ENCODE data around the gene CYP11A1. TPM values are rescaled to one million over a fixed set of nuclear protein-coding genes. Genes with fewer than 3 reads are reported as not detected.

The CYP11A1 gene
- polyA plus RNA-seq, 2 of the 4 experiments (the other 2 are of a cell fraction): 0.06 TPM; not detected in 1

DNA sequence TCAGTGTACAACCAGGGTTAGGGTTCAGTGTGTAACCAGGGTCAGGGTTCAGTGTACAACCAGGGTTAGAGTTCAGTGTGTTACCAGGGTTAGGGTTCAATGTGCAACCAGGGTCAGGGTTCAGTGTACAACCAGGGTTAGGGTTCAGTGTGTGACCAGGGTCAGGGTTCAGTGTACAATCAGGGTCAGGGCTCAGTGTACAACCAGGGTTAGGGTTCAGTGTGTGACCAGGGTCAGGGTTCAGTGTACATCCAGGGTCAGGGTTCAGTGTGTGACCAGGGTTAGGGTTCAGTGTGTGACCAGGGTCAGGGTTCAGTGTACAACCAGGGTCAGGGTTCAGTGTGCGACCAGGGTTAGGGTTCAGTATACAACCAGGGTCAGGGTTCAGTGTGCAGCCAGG is 33.3 kb downstream of the CYP11A1 start:
- no peak overlapping the region for H3K4me3 ChIP-seq
- H3K9me3 ChIP-seq: no peaks in the 10 kb centered on the region
- CTCF ChIA-PET: interaction anchor here (3.4 kb wide), 1 partner anchor 11 kb away, joined by 20 read pairs; no protein-coding TSS in a partner anchor
- ATAC-seq (no peak), FAIRE-seq (no peak), DNase-seq (ENCODE audit: low read depth in 1 of 2, low spot score in 1 of 2) (no peak)
- POLR2A ChIA-PET: no interaction called here
- no peak overlapping the region for H3K27ac ChIP-seq
- no peak for TF ChIP-seq ZC3H11A (IDR thresholded peaks at IDR 0.05)
- TF ChIP-seq FOSL2 (IDR thresholded peaks at IDR 0.05): no peak
- no peak for TF ChIP-seq FOSL2 (CRISPR knock-in tag; IDR thresholded peaks at IDR 0.05)
- TF ChIP-seq GATA3 (IDR thresholded peaks at IDR 0.05; ENCODE audit: borderline replicate concordance): no peak
- no peak for TF ChIP-seq MAFK (IDR thresholded peaks at IDR 0.05; ENCODE audit: partially characterized antibody)
- no peak for TF ChIP-seq TFCP2L1 (CRISPR knock-in tag; IDR thresholded peaks at IDR 0.05)
- WGBS (ENCODE audit: missing lambda C conversion rate): 71% methylated on average over 1 of the region's 1 CpG
- H3K4me1 ChIP-seq: no peaks in the 10 kb centered on the region
- H3K4me2 ChIP-seq: no peak overlapping the region

DNA sequence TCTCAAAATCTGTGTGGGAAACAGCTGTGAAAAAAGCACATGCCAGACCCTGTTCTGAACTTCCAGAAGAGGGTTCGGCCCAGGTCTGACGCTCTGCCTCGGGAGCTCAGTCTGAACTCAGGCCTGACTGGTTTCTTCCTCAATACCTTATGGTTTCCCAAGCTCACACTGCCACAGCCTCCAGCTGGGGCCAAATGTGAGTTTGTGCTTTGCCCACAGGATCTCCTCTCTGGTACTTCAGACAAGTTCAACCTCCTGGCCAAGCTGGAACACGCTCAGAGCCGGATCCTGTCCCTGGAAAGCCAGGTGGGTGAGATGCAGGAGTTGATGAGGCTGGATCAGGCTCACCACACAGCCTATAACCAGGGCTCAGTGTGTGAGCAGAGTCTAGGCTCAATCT is 33.8 kb downstream of the CYP11A1 start:
- FAIRE-seq (no peak), DNase-seq (ENCODE audit: low read depth in 1 of 2, low spot score in 1 of 2) (no peak), ATAC-seq (no peak)
- CTCF ChIA-PET: interaction anchor here (5.6 kb wide), 1 partner anchor 12 kb away, joined by 50 read pairs; no protein-coding TSS in a partner anchor
- no peak overlapping the region for H3K27ac ChIP-seq
- 67% methylated on average over 3 of the region's 5 CpGs for WGBS (ENCODE audit: missing lambda C conversion rate)
- H3K4me2 ChIP-seq: no peak overlapping the region
- POLR2A ChIA-PET: no interaction called here
- no peaks in the 10 kb centered on the region for H3K9me3 ChIP-seq
- no peaks in the 10 kb centered on the region for H3K4me1 ChIP-seq
- H3K4me3 ChIP-seq: no peak overlapping the region
- no peak for TF ChIP-seq EHF (CRISPR knock-in tag; IDR thresholded peaks at IDR 0.05)
- TF ChIP-seq POLR2AphosphoS2 (conservative IDR thresholded peaks at IDR 0.05; ENCODE audit: low read length): no peak
- TF ChIP-seq PHF8 (IDR thresholded peaks at IDR 0.05; ENCODE audit: borderline replicate concordance, low read depth): no peak
- TF ChIP-seq, protein P1, sequence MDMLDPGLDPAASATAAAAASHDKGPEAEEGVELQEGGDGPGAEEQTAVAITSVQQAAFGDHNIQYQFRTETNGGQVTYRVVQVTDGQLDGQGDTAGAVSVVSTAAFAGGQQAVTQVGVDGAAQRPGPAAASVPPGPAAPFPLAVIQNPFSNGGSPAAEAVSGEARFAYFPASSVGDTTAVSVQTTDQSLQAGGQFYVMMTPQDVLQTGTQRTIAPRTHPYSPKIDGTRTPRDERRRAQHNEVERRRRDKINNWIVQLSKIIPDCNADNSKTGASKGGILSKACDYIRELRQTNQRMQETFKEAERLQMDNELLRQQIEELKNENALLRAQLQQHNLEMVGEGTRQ (IDR thresholded peaks at IDR 0.05): no peak
- TF ChIP-seq PBX3 (IDR thresholded peaks at IDR 0.05): no peak
- no peak for TF ChIP-seq POLR2A (IDR thresholded peaks at IDR 0.05; ENCODE audit: low read length)

DNA sequence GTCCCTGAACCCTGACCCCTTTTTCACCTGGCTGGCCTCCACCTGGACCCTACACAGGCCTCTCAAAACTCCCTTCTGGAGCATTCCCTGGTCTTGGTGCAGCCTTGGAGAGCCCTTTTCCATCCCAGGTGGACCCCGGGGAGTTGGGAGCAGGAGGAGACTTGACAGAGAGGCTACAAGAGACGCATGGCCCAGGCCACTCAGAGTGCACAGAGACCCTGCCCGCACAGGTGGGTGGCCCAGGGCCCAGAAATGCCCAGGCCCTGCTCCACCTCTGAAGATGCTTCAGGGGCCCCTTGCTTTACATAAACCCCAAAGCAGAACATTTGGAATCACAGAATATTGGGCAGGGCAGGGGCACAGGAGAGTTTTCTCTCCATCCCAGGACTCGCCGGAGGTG is 34.4 kb downstream of the CYP11A1 start:
- WGBS (ENCODE audit: missing lambda C conversion rate): 73% methylated on average over 2 of the region's 5 CpGs
- ChIA-PET CTCF (interaction anchor here (5.6 kb wide), 1 partner anchor 12 kb away, joined by 50 read pairs; no protein-coding TSS in a partner anchor), POLR2A (no interaction called here)
- H3K4me3 ChIP-seq: no peak overlapping the region
- no peak overlapping the region for H3K27ac ChIP-seq
- no peak overlapping the region for H3K4me2 ChIP-seq
- FAIRE-seq: no peak
- no peak for ATAC-seq
- H3K4me1 ChIP-seq: no peaks in the 10 kb centered on the region
- no peaks in the 10 kb centered on the region for H3K9me3 ChIP-seq
- DNase-seq (ENCODE audit: low read depth in 1 of 2, low spot score in 1 of 2): no peak
- TF ChIP-seq HOXB13 (CRISPR knock-in tag; IDR thresholded peaks at IDR 0.05; ENCODE audit: low read depth): no peak
- TF ChIP-seq ZSCAN20 (CRISPR knock-in tag; IDR thresholded peaks at IDR 0.05): no peak
- TF ChIP-seq BHLHE40 (IDR thresholded peaks at IDR 0.05; ENCODE audit: low read depth, low read length): no peak
- TF ChIP-seq HOXA7 (CRISPR knock-in tag; IDR thresholded peaks at IDR 0.05): no peak
- TF ChIP-seq, protein P2, sequence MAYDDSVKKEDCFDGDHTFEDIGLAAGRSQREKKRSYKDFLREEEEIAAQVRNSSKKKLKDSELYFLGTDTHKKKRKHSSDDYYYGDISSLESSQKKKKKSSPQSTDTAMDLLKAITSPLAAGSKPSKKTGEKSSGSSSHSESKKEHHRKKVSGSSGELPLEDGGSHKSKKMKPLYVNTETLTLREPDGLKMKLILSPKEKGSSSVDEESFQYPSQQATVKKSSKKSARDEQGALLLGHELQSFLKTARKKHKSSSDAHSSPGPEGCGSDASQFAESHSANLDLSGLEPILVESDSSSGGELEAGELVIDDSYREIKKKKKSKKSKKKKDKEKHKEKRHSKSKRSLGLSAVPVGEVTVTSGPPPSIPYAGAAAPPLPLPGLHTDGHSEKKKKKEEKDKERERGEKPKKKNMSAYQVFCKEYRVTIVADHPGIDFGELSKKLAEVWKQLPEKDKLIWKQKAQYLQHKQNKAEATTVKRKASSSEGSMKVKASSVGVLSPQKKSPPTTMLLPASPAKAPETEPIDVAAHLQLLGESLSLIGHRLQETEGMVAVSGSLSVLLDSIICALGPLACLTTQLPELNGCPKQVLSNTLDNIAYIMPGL (CRISPR knock-in tag; IDR thresholded peaks at IDR 0.05; ENCODE audit: borderline replicate concordance): no peak
- no peak for TF ChIP-seq RAD21 (conservative IDR thresholded peaks at IDR 0.05 in 1 of 2, IDR thresholded peaks at IDR 0.05 in 1 of 2)
- TF ChIP-seq POLR2AphosphoS2 (conservative IDR thresholded peaks at IDR 0.05; ENCODE audit: low read length): no peak
- no peak for TF ChIP-seq RFX5 (IDR thresholded peaks at IDR 0.05)
- TF ChIP-seq, protein P3, sequence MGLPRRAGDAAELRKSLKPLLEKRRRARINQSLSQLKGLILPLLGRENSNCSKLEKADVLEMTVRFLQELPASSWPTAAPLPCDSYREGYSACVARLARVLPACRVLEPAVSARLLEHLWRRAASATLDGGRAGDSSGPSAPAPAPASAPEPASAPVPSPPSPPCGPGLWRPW (IDR thresholded peaks at IDR 0.05): no peak
- no peak for TF ChIP-seq JUNB (IDR thresholded peaks at IDR 0.05)
- TF ChIP-seq FOSL2 (IDR thresholded peaks at IDR 0.05): no peak
- no peak for TF ChIP-seq FOSL2 (CRISPR knock-in tag; IDR thresholded peaks at IDR 0.05)
- TF ChIP-seq FOSB (CRISPR knock-in tag; IDR thresholded peaks at IDR 0.05): no peak
- no peak for TF ChIP-seq MYC (IDR thresholded peaks at IDR 0.05; ENCODE audit: borderline replicate concordance, low read length)
- no peak for TF ChIP-seq NPAS2 (CRISPR knock-in tag; IDR thresholded peaks at IDR 0.05; ENCODE audit: borderline replicate concordance)
- no peak for TF ChIP-seq RARB (CRISPR knock-in tag; IDR thresholded peaks at IDR 0.05)
- no peak for TF ChIP-seq EHMT2 (IDR thresholded peaks at IDR 0.05; ENCODE audit: low read depth)
- no peak for TF ChIP-seq KDM1A (IDR thresholded peaks at IDR 0.05; ENCODE audit: low read depth)
- TF ChIP-seq JUN (IDR thresholded peaks at IDR 0.05): no peak
- TF ChIP-seq MAFK (IDR thresholded peaks at IDR 0.05; ENCODE audit: partially characterized antibody): no peak
- TF ChIP-seq SMC3 (IDR thresholded peaks at IDR 0.05): no peak
